ENCODE data around the gene CDK19.

The CDK19 gene

GRCh38 chr6:110831405-110831804 lies 16.1 kb upstream of the CDK19 start:
- TF ChIP-seq, protein P1, sequence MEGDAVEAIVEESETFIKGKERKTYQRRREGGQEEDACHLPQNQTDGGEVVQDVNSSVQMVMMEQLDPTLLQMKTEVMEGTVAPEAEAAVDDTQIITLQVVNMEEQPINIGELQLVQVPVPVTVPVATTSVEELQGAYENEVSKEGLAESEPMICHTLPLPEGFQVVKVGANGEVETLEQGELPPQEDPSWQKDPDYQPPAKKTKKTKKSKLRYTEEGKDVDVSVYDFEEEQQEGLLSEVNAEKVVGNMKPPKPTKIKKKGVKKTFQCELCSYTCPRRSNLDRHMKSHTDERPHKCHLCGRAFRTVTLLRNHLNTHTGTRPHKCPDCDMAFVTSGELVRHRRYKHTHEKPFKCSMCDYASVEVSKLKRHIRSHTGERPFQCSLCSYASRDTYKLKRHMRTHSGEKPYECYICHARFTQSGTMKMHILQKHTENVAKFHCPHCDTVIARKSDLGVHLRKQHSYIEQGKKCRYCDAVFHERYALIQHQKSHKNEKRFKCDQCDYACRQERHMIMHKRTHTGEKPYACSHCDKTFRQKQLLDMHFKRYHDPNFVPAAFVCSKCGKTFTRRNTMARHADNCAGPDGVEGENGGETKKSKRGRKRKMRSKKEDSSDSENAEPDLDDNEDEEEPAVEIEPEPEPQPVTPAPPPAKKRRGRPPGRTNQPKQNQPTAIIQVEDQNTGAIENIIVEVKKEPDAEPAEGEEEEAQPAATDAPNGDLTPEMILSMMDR (IDR thresholded peaks at IDR 0.05; ENCODE audit: control extremely low read depth, extremely low read depth, low read depth, missing control alignments), result no peak
- DNase-seq (ENCODE audit: extremely low spot score), result no peak
- CTCF ChIA-PET, result no interaction called here
- POLR2A ChIA-PET, result no interaction called here

DNA sequence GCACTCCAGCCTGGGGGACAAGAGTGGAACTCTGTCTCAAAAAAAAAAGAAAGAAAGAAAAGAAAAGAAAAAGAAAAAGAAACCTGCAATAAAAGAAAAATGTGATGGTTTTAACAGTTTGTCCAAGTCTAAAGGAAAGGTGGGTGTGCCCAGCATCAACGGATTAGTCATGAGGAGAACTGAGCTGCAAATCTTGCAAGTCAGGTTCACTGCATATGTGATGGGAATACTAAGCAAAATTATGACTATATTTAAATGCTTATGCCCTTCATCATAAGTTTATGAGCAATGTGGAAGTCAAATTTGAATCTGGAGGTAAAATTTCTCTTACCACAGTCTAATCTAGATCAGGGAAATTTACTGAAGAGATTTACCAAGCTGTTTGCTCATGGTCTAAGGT lies 13.1 kb upstream of the CDK19 start:
- ChIA-PET POLR2A (interaction anchor here (0.6 to 2.5 kb wide), 2 partner anchors 46 to 51 kb away, joined by 3 to 13 read pairs; partner anchors contain the start of gene AMD1), CTCF (interaction anchor here (1.0 to 2.0 kb wide), 4 partner anchors 10 to 42 kb away, joined by 3 to 6 read pairs (median 4); partner anchors contain the start of gene CDK19)
- DNase-seq (ENCODE audit: extremely low spot score), result no peak
- TF ChIP-seq, protein P1 (IDR thresholded peaks at IDR 0.05; ENCODE audit: control extremely low read depth, extremely low read depth, low read depth, missing control alignments), result no peak

- ChIA-PET POLR2A (interaction anchor here (1.9 kb wide), 1 partner anchor 12 kb away, joined by 16 read pairs; the partner anchor contains the start of gene CDK19), CTCF (interaction anchor here (1.0 to 2.0 kb wide), 3 partner anchors 11 to 44 kb away, joined by 3 to 6 read pairs (median 4); partner anchors contain the start of gene CDK19)
Observed at GRCh38 chr6:110826236-110827129, 11.2 kb upstream of the CDK19 start.

DNA sequence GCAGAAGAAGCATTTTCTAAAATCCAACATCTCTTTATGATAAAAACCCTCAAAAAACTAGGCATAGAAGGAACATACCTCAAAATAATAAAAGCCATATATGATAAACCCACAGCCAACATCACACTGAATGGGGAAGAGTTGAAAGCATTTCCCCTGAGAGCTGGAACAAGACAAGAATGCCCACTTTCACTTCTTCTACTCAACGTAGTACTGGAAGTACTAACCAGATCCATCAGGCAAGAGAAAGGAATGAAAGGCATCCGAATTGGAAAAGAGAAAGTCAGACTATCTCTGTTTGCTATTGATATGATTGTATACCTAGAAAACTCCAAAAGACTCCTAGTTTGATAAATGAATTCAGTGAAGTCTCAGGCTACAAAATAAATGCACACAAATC lies 7.9 kb upstream of the CDK19 start:
- ChIA-PET POLR2A (no interaction called here), CTCF (no interaction called here)

More at GRCh38 chr6:110826236-110827129, 11.2 kb upstream of the CDK19 start:
- TF ChIP-seq, protein P1 (IDR thresholded peaks at IDR 0.05; ENCODE audit: control extremely low read depth, extremely low read depth, low read depth, missing control alignments), result no peak
- no peak for DNase-seq (ENCODE audit: extremely low spot score)

DNA sequence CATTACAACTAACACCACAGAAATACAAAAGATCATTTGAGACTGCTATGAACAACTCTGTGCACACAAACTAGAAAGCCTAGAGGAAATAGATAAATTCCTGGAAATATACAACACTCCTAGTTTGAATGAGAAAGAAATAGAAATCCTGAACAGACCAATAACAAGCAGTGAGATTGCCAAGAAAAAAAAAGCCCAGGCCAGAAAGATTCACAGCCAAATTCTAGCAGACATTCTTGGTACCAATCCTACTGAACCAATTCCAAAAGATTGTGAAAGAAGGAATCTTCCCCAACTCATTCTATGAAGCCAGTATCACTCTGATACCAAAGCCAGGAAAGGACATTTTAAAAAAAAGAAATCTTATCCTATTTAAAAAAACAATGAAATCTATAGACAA lies 7.0 kb upstream of the CDK19 start:
- CTCF ChIA-PET, result interaction anchor here (0.9 kb wide), 1 partner anchor 11 kb away, joined by 4 read pairs; no protein-coding TSS in a partner anchor
- no peak for DNase-seq (ENCODE audit: extremely low spot score)
- POLR2A ChIA-PET, result no interaction called here

More for the DNA sequence above, 7.9 kb upstream of the CDK19 start:
- TF ChIP-seq, protein P1 (IDR thresholded peaks at IDR 0.05; ENCODE audit: control extremely low read depth, extremely low read depth, low read depth, missing control alignments), result no peak
- DNase-seq (ENCODE audit: extremely low spot score), result no peak

GRCh38 chr6:110816677-110817076 lies 1.4 kb upstream of the CDK19 start:
- TF ChIP-seq, protein P1 (IDR thresholded peaks at IDR 0.05; ENCODE audit: control extremely low read depth, extremely low read depth, low read depth, missing control alignments), result no peak
- ChIA-PET POLR2A (interaction anchor here (3.8 kb wide), 1 partner anchor 59 kb away, joined by 123 read pairs; the partner anchor contains the start of gene AMD1), CTCF (no interaction called here)
- no peak for DNase-seq (ENCODE audit: extremely low spot score)

More for the DNA sequence above, 7.0 kb upstream of the CDK19 start:
- TF ChIP-seq, protein P1 (IDR thresholded peaks at IDR 0.05; ENCODE audit: control extremely low read depth, extremely low read depth, low read depth, missing control alignments), result no peak
